Stimulated activated CD8-positive, alpha-beta memory T cell treated with anti-CD3 and anti-CD28 coated beads, Interleukin-12 subunit alpha, Interleukin-12 subunit beta, amount 100 ng/mL, for 24 hours (primary cell): ENCODE measurements around the gene ANKRD18B.
"Not testable (repeated sequence)": the region's sequence is repeated elsewhere in the genome, so short reads cannot be mapped to it uniquely, and the experiment has no call there.

ENCODE experiments used
- DNase-seq: peaks from one replicate; pipeline ENCODE4 v3.0.0-alpha.2; 2020; ENCODE audit errors: extremely low read depth

ANKRD18B gene

GRCh38 chr9:33533958-33534357 is 9.9 kb downstream of the ANKRD18B start:
- not testable (repeated sequence) for DNase-seq

- DNase-seq = no peak
Measured at GRCh38 chr9:33535541-33535940, 11.5 kb downstream of the ANKRD18B start.

DNA sequence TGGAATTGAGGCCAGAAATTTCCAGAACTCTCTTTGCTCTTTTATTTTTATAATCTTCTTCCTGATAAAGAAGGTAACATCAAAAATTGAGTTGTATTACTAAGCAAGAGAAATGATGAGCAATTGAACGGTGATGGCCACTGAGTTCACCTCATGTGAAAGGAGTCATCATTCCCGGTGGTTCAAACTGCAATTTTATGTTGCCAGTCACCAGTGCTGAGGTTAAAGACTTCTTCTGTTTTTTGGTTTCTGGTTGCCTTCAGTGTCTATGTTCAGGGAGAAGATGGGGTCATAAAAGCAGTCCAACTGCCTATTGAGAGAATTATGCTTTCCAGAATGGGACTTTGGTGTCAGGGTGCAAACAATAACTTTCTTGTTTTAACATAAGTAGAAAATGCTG is 19.4 kb downstream of the ANKRD18B start:
- DNase-seq = not testable (repeated sequence)

- not testable (repeated sequence) for DNase-seq
Measured at GRCh38 chr9:33545715-33546114, 21.7 kb downstream of the ANKRD18B start.

- not testable (repeated sequence) for DNase-seq
Measured at GRCh38 chr9:33548816-33549215, 24.8 kb downstream of the ANKRD18B start.

DNA sequence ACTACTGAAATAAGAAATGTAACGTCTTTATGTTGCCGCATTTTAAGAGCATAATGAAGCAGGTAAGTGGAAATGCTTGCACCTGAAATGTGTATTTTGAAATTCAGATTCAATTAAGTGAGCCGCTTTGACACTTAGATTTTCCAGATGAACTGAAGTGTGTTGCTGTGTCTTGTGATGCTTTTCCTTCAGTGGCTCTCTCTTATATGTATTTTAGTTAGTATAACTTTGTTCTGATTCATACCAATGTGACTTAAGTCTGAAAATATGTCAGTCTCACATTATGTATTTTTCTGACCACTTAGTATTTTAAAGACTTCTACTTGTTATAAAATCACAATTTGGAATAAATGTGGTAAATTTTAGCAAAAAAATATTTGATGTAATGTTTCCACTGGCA is 25.4 kb downstream of the ANKRD18B start:
- not testable (repeated sequence) for DNase-seq

DNA sequence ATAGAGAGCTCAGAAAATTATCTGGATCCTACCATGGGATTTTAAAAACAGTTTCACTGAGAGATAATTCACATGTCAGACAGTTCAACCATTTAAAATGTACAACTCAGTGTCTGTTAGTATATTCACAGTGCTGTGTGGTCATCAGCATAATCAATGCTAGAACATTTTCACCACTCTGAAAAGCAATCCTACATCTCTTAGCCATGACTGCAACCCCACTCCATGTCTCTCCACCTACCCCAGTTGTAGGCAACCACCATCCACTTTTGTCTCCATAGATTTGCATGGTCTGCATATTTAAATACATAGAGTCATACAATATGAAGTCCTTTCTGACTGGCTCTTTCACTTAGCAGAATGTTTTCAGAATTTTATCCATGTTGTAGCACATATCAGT is 27.1 kb downstream of the ANKRD18B start:
- not testable (repeated sequence) for DNase-seq

- not testable (repeated sequence) for DNase-seq
Measured at GRCh38 chr9:33552315-33552725, 28.3 kb downstream of the ANKRD18B start.

DNA sequence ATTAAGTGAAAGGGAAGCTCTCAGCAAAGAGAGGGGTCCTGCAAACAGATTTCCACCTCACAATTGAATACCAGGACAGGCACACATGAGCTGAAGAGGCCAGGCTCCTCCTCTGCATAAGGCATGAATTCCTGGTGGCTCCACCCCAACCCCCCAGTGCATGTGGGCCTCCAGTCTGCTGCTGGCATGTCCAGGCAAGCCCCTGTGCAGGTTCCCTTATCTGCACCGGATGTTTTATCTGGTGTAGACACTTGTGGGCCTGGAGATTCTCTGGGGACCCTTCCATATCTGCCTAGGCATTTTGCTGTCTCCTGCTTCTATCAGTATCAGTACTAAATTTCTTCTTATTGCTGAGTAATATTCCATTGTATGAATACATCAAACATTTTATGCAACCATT is 36.2 kb downstream of the ANKRD18B start:
- not testable (repeated sequence) for DNase-seq

- DNase-seq = not testable (repeated sequence)
Measured at GRCh38 chr9:33562196-33562595, 38.1 kb downstream of the ANKRD18B start.

DNA sequence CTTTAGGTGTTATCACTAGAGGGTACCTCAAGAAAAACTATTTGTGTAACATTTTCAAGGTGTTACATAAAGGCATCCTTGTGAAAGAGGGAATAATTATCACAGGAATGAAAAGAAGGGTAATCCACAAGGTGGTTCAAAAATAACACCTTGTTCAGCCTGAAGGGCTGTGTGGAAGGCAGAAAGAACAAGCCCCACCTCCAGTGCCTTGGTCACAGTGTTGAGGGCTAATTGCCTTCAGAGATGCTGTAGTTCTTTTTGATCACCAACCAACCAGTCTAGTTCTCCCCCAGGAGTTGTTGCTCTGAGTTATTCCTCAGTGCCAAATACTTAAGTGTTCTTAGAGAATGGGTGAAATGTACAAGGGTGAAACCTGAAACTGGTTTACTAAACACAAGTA is 43.7 kb downstream of the ANKRD18B start:
- not testable (repeated sequence) for DNase-seq

GRCh38 chr9:33577786-33578185 is 53.7 kb downstream of the ANKRD18B start:
- DNase-seq = not testable (repeated sequence)

- not testable (repeated sequence) for DNase-seq
Measured at GRCh38 chr9:33579996-33580395, 55.9 kb downstream of the ANKRD18B start.

DNA sequence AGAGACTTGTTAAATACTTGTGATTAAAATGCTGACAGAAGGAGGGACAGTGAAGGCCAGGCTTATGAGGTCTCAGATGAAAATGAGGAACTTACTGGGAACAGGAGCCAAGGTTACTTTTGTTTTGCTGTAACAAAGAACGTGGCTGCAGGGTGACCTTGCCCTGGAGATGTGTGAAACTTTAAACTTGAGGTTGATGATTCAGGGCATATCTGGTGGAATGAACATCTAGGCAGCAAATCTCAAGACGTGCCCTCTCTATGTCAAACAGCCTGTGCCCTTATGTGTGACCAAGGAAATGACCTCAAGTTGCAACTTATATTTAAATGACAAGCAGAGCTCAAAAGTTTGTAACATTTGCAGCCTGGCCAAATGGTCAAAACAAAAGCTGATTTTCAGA is 58.6 kb downstream of the ANKRD18B start:
- not testable (repeated sequence) for DNase-seq

- DNase-seq = not testable (repeated sequence)
Measured at GRCh38 chr9:33586128-33586527, 62.1 kb downstream of the ANKRD18B start.

GRCh38 chr9:33587799-33588198 is 63.7 kb downstream of the ANKRD18B start:
- DNase-seq = not testable (repeated sequence)

DNA sequence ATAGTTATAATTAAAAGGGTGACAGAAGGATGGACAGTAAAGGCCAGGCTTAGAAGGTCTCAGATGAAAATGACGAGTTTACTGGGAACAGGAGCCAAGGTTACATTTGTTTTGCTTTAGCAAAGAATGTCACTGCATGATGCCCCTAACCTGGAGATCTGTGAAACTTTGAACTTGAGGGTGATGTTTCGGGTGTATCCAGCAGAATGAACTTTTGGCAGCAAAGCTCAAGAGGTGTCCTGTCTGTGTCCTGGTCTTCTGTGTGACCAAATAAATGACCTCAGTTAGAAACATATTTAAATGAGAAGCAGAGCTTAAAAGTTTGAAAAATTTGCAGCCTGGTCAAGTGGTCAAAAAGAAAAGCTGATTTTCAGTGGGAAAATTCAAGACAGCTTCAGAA is 64.8 kb downstream of the ANKRD18B start:
- not testable (repeated sequence) for DNase-seq

- DNase-seq = not testable (repeated sequence)
Measured at GRCh38 chr9:33590857-33591256, 66.8 kb downstream of the ANKRD18B start.

DNA sequence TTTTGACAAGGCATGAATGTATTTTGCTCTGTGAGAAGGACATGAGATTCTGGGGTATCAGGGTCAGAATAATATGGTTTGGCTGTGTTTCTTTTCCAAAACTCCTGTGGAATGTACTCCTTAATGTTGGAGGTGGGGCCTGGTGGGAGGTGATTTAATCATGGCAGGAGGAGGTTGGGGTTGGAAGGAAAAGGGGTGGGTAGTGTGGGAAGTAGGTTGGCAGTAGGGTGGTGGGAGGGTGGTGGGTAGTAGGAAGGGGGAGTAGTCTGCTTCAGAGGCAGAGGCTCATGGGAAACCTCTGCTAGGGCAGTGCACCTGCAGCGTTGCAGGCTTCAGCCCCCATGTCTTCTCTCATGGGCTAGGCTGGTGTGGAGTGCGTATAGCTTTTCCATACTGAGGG is 72.9 kb downstream of the ANKRD18B start:
- DNase-seq = not testable (repeated sequence)

DNA sequence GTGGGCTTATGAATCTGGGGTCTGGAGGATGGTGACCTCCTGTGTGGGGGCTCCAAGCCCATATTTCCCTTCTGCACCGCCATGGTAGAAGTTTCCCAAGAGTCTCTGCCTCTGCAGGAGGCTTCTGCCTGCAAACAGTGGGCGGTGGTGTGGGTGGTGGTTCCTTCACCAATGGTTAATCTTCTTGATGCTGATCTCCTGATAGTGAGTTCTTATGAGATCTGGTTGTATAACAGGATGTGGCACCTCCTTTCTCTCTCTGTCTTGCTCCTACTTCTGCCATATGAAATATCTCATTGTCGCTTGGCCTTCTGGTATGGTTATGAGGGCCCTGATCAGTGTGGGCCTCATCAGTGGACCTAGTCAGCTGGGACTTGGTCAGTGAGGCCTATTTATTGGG is 73.3 kb downstream of the ANKRD18B start:
- DNase-seq = not testable (repeated sequence)

GRCh38 chr9:33598796-33599379 is 74.8 kb downstream of the ANKRD18B start:
- DNase-seq = not testable (repeated sequence)

DNA sequence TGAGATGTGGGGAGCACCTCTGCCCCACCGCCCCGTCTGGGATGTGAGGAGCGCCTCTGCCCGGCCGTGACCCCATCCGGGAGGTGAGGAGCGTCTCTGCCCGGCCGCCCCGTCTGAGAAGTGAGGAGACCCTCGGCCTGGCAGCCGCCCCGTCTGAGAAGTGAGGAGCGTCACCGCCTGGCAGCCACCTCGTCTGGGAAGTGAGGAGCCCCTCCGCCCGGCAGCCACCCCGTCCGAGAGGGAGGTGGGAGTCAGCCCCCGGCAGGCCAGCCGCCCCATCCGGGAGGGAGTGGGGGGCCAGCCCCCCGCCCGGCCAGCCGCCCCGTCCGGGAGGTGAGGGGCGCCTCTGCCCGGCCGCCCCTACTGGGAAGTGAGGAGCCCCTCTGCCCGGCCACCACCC is 76.9 kb downstream of the ANKRD18B start:
- DNase-seq = not testable (repeated sequence)

DNA sequence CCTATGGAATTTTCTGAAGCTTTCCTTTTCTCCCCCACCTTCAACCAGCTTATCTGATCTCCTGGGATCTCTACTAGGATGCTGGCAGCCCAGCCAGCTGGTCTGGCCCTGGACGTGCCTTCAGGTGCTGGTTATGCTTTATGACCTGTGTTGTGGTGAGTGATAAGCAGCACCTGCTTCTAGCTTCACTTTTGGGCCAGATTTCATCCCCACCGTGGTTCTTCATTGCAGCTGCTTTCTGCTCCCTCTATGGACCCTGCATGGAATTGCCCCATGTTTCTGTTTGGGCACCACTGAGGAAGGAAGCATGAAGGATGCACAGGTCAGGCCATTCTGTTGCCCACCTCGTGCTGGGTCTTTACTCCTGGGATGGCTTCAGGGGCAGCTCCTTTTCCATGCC is 80.2 kb downstream of the ANKRD18B start:
- DNase-seq = not testable (repeated sequence)

GRCh38 chr9:33604936-33605335 is 80.9 kb downstream of the ANKRD18B start:
- not testable (repeated sequence) for DNase-seq
